ENCODE data around the gene CERS6.

Gene CERS6

GRCh38 chr2:168443818-168444217 is 12.3 kb upstream of the CERS6 start:
- no peak for DNase-seq (ENCODE audit: low spot score)

GRCh38 chr2:168445960-168446359 is 10.1 kb upstream of the CERS6 start:
- no peak for DNase-seq (ENCODE audit: low spot score)

GRCh38 chr2:168448980-168449379 is 7.1 kb upstream of the CERS6 start:
- DNase-seq (ENCODE audit: low spot score), result no peak

GRCh38 chr2:168449419-168449818 is 6.7 kb upstream of the CERS6 start:
- no peak for DNase-seq (ENCODE audit: low spot score)

- no peak for DNase-seq (ENCODE audit: low spot score)
Measured at GRCh38 chr2:168450171-168450570, 5.9 kb upstream of the CERS6 start.

GRCh38 chr2:168450732-168451131 is 5.3 kb upstream of the CERS6 start:
- DNase-seq (ENCODE audit: low spot score), result no peak

- DNase-seq (ENCODE audit: low spot score), result no peak
Measured at GRCh38 chr2:168452781-168453180, 3.3 kb upstream of the CERS6 start.

- no peak for DNase-seq (ENCODE audit: low spot score)
Measured at GRCh38 chr2:168453404-168453803, 2.7 kb upstream of the CERS6 start.

- no peak for DNase-seq (ENCODE audit: low spot score)
Measured at GRCh38 chr2:168454737-168455644, 1.1 kb upstream of the CERS6 start.

- peak; percentile 52 for DNase-seq (ENCODE audit: low spot score)
Measured at GRCh38 chr2:168456521-168457189, 583 bp downstream of the CERS6 start.

GRCh38 chr2:168457190-168457895 is 1.3 kb downstream of the CERS6 start:
- DNase-seq (ENCODE audit: low spot score), result peak; percentile 16

GRCh38 chr2:168458139-168458538 is 2.1 kb downstream of the CERS6 start:
- no peak for DNase-seq (ENCODE audit: low spot score)

- DNase-seq (ENCODE audit: low spot score), result no peak
Measured at GRCh38 chr2:168459256-168459655, 3.2 kb downstream of the CERS6 start.

- DNase-seq (ENCODE audit: low spot score), result no peak
Measured at GRCh38 chr2:168460571-168460970, 4.5 kb downstream of the CERS6 start.

GRCh38 chr2:168461178-168461941 is 5.3 kb downstream of the CERS6 start:
- no peak for DNase-seq (ENCODE audit: low spot score)

- DNase-seq (ENCODE audit: low spot score), result no peak
Measured at GRCh38 chr2:168461942-168462331, 5.9 kb downstream of the CERS6 start.

- peak; percentile 62 for DNase-seq (ENCODE audit: low spot score)
Measured at GRCh38 chr2:168462543-168463045, 6.5 kb downstream of the CERS6 start.

GRCh38 chr2:168465594-168465993 is 9.5 kb downstream of the CERS6 start:
- no peak for DNase-seq (ENCODE audit: low spot score)

- DNase-seq (ENCODE audit: low spot score), result no peak
Measured at GRCh38 chr2:168466190-168466737, 10.2 kb downstream of the CERS6 start.

GRCh38 chr2:168466834-168467565 is 10.9 kb downstream of the CERS6 start:
- DNase-seq (ENCODE audit: low spot score), result no peak

- DNase-seq (ENCODE audit: low spot score), result no peak
Measured at GRCh38 chr2:168467729-168468128, 11.7 kb downstream of the CERS6 start.
